ENCODE data around the gene PKDREJ. TPM values are rescaled to one million over a fixed set of nuclear protein-coding genes. Genes with fewer than 3 reads are reported as not detected.

The PKDREJ gene
- total RNA-seq, 4 donors from 2014 or later = not detected

DNA sequence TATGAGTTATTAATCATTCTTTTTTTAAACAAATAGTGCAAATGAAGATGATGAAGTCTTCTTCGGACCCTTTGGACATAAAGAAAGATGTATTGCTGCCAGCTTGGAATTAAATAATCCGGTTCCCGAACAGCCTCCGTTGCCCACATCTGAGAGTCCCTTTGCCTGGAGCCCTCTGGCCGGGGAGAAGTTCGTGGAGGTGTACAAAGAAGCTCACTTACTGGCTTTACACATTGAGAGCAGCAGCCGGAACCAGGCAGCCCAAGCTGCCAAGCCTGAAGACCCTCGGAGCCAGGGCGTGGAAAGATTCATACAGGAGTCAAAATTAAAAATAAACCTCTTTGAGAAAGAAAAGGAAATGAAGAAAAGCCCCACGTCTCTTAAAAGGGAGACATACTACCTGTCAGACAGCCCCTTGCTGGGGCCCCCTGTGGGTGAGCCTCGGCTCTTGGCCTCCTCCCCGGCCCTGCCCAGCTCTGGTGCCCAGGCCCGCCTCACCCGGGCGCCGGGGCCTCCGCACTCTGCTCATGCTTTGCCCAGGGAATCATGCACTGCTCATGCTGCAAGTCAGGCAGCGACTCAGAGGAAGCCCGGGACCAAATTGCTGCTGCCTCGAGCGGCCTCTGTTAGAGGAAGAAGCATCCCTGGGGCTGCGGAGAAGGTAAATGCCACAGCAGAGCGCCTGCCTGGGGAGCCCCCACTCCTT, 45.3 kb upstream of the PKDREJ start:
- DNase-seq (no peak), ATAC-seq (no peak)
- Histone ChIP-seq H3K4me3 (no peak overlapping the region), H3K4me1 (no peaks in the 10 kb centered on the region), H3K27ac (no peak overlapping the region), H3K9me3 (no peaks in the 10 kb centered on the region), H3K36me3 (no peaks in the 10 kb centered on the region), H3K27me3 (no peaks in the 10 kb centered on the region)
- TF ChIP-seq, protein P1, sequence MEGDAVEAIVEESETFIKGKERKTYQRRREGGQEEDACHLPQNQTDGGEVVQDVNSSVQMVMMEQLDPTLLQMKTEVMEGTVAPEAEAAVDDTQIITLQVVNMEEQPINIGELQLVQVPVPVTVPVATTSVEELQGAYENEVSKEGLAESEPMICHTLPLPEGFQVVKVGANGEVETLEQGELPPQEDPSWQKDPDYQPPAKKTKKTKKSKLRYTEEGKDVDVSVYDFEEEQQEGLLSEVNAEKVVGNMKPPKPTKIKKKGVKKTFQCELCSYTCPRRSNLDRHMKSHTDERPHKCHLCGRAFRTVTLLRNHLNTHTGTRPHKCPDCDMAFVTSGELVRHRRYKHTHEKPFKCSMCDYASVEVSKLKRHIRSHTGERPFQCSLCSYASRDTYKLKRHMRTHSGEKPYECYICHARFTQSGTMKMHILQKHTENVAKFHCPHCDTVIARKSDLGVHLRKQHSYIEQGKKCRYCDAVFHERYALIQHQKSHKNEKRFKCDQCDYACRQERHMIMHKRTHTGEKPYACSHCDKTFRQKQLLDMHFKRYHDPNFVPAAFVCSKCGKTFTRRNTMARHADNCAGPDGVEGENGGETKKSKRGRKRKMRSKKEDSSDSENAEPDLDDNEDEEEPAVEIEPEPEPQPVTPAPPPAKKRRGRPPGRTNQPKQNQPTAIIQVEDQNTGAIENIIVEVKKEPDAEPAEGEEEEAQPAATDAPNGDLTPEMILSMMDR (IDR thresholded peaks at IDR 0.05 in 4 of 5, conservative IDR thresholded peaks at IDR 0.05 in 1 of 5) = no peak
- no peak for TF ChIP-seq POLR2A (IDR thresholded peaks at IDR 0.05)
- in situ Hi-C loops (cut with MboI; ENCODE audit: low sequenced_read_pairs in 4 of 4) = loop anchor here in 1 of 4 donors (10.0 kb wide), 1 partner anchor 324 kb away; no protein-coding TSS in a partner anchor
- intact Hi-C loops (cut with DNase I; ENCODE audit: low total_unique reads) = no loop called here

DNA sequence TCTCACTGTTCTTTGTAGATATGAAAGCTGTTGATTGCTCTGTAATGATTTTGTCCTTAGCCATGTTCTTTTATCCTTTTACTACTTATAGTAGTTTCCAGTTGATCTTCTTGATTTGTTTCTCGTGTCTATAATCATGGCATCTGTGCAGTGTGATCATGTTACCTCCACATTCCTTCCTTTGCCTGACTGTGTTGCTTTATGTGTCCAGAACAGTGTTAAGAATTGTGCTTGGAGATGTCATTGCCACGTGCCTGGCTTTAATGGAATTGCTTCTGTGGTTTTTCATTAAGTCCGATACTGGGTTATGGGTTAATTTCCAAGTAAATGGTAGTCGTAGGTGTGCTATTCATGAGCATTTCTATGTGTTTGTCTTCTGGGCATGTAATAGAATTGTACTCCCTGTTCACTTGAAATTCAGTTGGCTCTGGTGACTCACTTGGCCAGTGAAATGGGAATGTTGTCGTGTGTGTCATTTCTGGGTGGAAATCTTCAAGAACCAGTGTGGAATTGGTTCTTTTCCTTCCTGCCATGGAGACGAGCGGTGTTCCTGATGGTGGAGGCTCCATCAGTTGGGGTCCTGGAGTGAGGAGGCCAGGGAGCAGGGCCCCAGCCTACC, 40.3 kb upstream of the PKDREJ start:
- H3K27me3 ChIP-seq = no peaks in the 10 kb centered on the region
- H3K4me1 ChIP-seq = no peaks in the 10 kb centered on the region
- DNase-seq (no peak), ATAC-seq (no peak)
- in situ Hi-C loops (cut with MboI; ENCODE audit: low sequenced_read_pairs in 4 of 4) = loop anchor here in 1 of 4 donors (10.0 kb wide), 1 partner anchor 319 kb away; no protein-coding TSS in a partner anchor
- TF ChIP-seq POLR2A (IDR thresholded peaks at IDR 0.05) = no peak
- TF ChIP-seq, protein P1 (IDR thresholded peaks at IDR 0.05 in 4 of 5, conservative IDR thresholded peaks at IDR 0.05 in 1 of 5) = no peak
- H3K4me3 ChIP-seq = no peak overlapping the region
- no peaks in the 10 kb centered on the region for H3K9me3 ChIP-seq
- intact Hi-C loops (cut with DNase I; ENCODE audit: low total_unique reads) = no loop called here
- H3K27ac ChIP-seq = no peak overlapping the region
- H3K36me3 ChIP-seq = no peaks in the 10 kb centered on the region

DNA sequence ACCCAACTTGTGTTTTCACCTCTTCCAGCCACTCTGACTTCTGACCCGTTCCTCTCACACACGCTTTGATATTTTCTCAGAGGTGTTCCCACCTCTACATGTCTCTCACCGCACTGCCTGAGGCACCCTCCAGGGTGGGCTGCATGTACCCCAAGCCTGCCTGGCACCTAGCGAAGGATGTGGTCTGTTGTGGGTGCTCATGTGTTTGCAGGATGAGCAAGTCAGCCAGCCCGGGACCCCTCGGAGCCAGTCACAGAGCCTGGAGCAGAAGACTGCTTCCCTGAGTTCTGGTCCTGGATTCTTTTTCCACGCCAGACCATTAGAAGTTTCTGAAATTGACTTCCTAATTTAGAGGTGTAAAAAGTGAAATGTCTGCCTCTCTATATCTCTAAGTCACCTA, 37.3 kb upstream of the PKDREJ start:
- H3K4me3 ChIP-seq = no peak overlapping the region
- H3K36me3 ChIP-seq = no peaks in the 10 kb centered on the region
- ATAC-seq (no peak), DNase-seq (no peak)
- no peaks in the 10 kb centered on the region for H3K9me3 ChIP-seq
- H3K4me1 ChIP-seq = peaks cover 7 to 14% of the 10 kb centered on the region in 2 donors
- H3K27ac ChIP-seq = no peak overlapping the region
- H3K27me3 ChIP-seq = no peaks in the 10 kb centered on the region
- intact Hi-C loops (cut with DNase I; ENCODE audit: low total_unique reads) = no loop called here
- TF ChIP-seq, protein P1 (IDR thresholded peaks at IDR 0.05 in 4 of 5, conservative IDR thresholded peaks at IDR 0.05 in 1 of 5) = no peak
- no peak for TF ChIP-seq POLR2A (IDR thresholded peaks at IDR 0.05)
- in situ Hi-C loops (cut with MboI; ENCODE audit: low sequenced_read_pairs in 4 of 4) = loop anchor here in 1 of 4 donors (10.0 kb wide), 1 partner anchor 316 kb away; no protein-coding TSS in a partner anchor

DNA sequence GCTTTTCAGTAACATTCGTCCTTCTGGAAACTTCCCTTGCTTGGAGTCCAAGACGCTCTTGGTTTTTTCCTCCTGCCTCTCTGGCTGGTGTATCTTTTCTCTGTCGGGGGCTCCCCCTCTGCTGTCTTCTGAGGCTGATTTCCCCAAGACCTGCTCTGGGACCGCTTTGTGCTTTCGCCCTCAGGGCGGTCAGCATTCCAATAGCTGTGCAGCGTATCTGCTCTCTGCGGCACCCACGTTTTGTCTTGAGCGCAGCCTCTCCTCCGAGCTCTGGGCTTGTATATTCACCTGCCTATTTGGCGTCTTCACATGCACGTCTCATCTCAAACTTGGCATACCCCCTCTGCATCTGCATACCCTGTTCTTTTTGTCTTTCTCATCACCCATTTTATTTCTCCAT, 36.0 kb upstream of the PKDREJ start:
- intact Hi-C loops (cut with DNase I; ENCODE audit: low total_unique reads) (no loop called here), in situ Hi-C loops (cut with MboI; ENCODE audit: low sequenced_read_pairs in 4 of 4) (no loop called here)
- Histone ChIP-seq H3K27me3 (no peaks in the 10 kb centered on the region), H3K36me3 (no peaks in the 10 kb centered on the region), H3K4me1 (peaks cover 8 to 14% of the 10 kb centered on the region in 2 donors), H3K27ac (no peak overlapping the region), H3K4me3 (no peak overlapping the region), H3K9me3 (no peaks in the 10 kb centered on the region)
- ATAC-seq = no peak
- TF ChIP-seq POLR2A (IDR thresholded peaks at IDR 0.05) = no peak
- TF ChIP-seq, protein P1 (IDR thresholded peaks at IDR 0.05 in 4 of 5, conservative IDR thresholded peaks at IDR 0.05 in 1 of 5) = no peak
- no peak for DNase-seq
